ENCODE data around the gene LRRC27.

DNA sequence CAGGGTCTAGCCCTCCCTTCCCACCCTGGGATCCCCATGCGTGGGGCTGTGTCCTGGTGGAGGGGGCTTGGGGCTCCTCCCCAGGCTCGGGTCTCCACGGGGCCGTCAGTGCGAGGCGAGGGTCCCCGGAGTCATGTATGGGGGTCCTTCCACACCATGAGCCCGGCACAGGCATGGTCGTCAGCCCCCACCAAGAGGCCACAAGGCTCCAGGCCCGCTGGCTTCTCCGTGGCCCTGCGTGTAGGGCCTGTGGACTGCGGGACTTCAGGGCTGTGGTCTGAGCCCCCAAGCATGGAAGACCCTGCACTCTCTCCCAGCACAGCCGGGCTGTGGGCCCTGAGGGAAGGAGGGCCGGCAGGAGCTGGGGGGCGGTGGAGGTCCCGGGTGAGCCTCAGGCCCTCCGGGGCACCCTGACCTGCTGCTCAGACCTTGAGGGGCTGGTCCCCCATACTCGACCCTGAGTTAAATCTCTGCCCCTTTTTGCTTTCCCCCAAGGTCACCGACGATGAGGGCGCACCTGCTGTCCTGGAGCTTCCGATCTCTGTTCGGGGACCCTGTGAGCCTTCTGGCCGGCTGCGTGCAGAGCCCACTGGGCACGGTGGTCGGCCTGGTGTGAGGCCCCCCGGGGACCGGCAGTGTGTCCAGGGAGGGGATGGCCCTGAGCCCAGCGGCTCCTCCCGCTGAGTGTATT, 84.7 kb downstream of the LRRC27 start:
- TF ChIP-seq, protein P1, sequence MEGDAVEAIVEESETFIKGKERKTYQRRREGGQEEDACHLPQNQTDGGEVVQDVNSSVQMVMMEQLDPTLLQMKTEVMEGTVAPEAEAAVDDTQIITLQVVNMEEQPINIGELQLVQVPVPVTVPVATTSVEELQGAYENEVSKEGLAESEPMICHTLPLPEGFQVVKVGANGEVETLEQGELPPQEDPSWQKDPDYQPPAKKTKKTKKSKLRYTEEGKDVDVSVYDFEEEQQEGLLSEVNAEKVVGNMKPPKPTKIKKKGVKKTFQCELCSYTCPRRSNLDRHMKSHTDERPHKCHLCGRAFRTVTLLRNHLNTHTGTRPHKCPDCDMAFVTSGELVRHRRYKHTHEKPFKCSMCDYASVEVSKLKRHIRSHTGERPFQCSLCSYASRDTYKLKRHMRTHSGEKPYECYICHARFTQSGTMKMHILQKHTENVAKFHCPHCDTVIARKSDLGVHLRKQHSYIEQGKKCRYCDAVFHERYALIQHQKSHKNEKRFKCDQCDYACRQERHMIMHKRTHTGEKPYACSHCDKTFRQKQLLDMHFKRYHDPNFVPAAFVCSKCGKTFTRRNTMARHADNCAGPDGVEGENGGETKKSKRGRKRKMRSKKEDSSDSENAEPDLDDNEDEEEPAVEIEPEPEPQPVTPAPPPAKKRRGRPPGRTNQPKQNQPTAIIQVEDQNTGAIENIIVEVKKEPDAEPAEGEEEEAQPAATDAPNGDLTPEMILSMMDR (IDR thresholded peaks at IDR 0.05): no peak
- no peak for TF ChIP-seq POLR2A (IDR thresholded peaks at IDR 0.05)
